ENCODE measurements around the gene TRIM44.

Gene TRIM44

DNA sequence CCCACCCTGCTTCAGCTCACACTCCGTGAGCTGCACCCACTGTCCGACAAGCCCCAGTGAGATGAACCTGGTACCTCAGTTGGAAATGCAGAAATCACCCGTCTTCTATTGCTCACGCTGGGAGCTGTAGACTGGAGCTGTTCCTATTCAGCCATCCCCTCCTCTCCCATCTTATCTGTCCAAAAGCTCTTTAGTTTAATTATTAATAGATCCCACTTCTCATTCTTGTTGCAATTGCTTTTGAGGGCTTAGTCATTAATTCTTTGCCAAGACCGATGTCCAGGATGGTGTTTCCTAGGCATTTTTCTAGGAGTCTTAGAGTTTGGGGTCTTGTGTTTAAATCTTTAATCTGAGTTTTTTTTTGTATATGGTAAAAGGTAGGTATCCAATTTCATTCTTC is 116.8 kb downstream of the TRIM44 start:
- DNase-seq (ENCODE audit: low read depth) = no peak
- H3K4me3 ChIP-seq (ENCODE audit: low read depth, low read length) = no peak overlapping the region
- TF ChIP-seq CTCF (IDR thresholded peaks at IDR 0.05; ENCODE audit: low read depth, low read length, missing control alignments) = no peak

- no peak overlapping the region for H3K4me3 ChIP-seq (ENCODE audit: low read depth, low read length)
- DNase-seq (ENCODE audit: low read depth) = no peak
- TF ChIP-seq CTCF (IDR thresholded peaks at IDR 0.05; ENCODE audit: low read depth, low read length, missing control alignments) = no peak
These were observed 118.6 kb downstream of the TRIM44 start for GRCh38 chr11:35780951-35781860.

GRCh38 chr11:35781861-35782470 is 119.4 kb downstream of the TRIM44 start:
- no peak for DNase-seq (ENCODE audit: low read depth)
- H3K4me3 ChIP-seq (ENCODE audit: low read depth, low read length) = no peak overlapping the region
- no peak for TF ChIP-seq CTCF (IDR thresholded peaks at IDR 0.05; ENCODE audit: low read depth, low read length, missing control alignments)

DNA sequence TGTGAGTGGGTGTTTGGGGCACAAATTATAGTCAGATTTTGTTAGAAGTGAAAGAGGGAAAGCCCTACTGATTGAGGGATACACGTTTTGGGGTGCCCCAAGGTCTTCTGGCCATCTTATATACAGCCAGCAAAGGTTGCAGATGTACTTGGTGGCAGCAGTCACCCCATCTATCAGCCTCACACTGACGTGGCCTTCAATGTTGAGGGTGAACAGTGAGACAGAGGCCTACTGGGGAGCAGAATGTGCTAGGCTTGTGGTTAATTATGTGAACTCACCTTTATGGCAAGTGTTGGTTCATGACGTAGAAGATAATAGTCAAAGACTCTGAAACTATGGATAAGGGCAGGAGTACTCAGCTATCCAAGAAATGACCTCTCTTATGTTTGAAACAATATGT is 121.2 kb downstream of the TRIM44 start:
- no peak for TF ChIP-seq CTCF (IDR thresholded peaks at IDR 0.05; ENCODE audit: low read depth, low read length, missing control alignments)
- DNase-seq (ENCODE audit: low read depth) = no peak
- no peak overlapping the region for H3K4me3 ChIP-seq (ENCODE audit: low read depth, low read length)

DNA sequence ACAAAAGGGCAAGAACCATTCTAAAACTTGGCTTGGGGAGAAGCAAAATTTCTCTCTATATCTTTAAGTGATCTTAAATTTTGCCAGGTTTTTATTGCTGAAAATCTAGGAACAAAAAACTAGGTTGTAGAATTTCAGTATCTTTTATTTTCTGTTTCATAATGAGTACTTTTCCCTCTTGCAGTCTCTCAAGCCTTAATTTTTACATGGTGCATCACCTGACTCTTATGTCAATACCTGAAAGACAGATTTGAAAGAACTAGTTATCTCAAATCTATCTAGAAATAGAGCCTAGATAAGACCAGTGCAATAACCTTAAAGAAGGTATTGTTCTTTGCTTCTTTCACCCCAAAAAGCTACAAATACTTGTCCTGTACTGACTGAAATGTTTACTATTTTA is 122.1 kb downstream of the TRIM44 start:
- no peak overlapping the region for H3K4me3 ChIP-seq (ENCODE audit: low read depth, low read length)
- TF ChIP-seq CTCF (IDR thresholded peaks at IDR 0.05; ENCODE audit: low read depth, low read length, missing control alignments) = no peak
- DNase-seq (ENCODE audit: low read depth) = no peak

- H3K4me3 ChIP-seq (ENCODE audit: low read depth, low read length) = no peak overlapping the region
- DNase-seq (ENCODE audit: low read depth) = no peak
- no peak for TF ChIP-seq CTCF (IDR thresholded peaks at IDR 0.05; ENCODE audit: low read depth, low read length, missing control alignments)
These were observed 123.0 kb downstream of the TRIM44 start for GRCh38 chr11:35785287-35786167.

All from GM12864 (cell line).